ENCODE results near the gene PRDM1.

The PRDM1 gene

DNA sequence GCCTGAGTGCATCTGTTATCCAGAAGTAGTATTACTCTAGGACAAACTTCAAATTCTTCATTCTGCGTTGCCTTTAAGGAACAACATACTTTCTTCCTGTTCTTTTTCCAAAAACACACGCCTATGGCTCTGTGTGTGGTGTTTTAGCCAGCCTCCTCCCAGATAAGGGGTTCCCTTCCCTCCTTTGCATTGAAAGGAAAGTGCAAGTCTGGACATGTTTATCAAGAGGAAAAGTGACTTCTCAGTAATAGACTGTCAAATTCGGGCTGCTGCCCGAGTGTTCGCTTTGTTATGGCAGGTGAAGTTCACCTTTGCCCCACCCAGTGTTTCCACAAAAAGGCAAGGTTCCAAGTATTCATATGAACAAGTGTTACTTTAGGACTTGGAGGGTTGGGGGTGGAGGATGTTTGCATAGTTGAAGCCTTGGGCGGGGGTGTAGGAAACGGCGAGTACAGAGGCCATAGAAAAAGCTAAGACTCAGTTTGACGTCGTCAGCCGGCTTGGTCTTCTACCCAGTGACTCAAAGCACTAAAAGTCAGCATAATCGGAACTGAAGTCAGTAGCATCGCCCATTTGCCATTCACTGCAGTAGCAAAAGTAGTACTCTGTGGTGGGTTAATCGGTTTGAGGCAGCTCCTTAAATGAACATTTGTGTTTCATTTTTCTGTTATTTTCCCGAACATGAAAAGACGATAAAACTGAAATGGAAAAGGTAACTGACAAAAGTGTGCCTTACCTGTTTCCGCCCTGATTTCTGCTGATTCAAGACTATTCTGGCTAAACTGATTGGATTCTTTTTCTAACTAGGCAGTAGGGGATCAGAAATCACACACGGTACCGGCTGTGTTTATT, 12.5 kb downstream of the PRDM1 start:
- DNase-seq = peak; percentile 80

DNA sequence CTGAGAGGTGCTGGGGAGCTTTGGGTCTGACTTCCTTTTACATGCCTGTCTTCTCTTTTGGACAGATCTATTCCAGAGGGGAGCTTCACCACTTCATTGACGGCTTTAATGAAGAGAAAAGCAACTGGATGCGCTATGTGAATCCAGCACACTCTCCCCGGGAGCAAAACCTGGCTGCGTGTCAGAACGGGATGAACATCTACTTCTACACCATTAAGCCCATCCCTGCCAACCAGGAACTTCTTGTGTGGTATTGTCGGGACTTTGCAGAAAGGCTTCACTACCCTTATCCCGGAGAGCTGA, 13.1 kb downstream of the PRDM1 start:
- DNase-seq = no peak

DNA sequence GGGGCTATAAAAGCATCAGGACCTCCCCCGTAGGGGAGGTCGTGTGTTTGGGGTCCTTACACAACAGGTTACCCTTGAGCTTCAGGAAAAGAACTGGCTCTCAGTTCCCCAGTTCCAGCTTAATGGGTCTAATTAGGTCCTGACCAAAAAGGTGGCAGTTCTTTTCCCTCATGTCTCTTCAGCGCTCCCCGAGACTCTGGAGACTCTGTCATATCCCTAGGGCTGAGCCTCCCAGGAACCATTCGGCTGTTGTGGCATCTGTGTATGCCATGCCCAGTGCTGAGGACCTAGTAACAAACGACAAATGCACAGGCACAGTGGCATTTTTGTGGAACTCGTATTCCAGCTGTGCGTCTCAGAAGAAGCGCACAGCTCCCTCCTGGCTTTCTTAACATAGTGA, 14.6 kb downstream of the PRDM1 start:
- no peak for DNase-seq

DNA sequence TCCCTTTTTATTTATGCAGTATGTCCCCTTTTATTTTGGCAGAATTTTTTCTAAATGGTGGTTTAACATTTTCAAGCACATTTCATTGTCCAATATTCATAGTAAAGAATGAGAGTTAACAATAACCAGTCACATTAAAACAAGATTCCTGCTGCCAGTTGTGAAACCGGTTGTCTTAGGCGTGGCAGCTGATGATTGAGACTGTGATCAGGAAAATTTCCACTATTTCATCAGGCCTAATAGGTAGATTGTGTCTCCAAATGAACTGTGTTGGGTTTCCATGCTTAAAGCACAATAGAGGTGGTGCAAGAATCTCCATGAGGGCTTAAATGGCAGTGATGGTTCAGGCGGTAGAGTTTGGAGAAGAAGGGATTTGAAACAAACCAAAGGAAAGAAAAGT, 15.3 kb downstream of the PRDM1 start:
- DNase-seq = no peak

DNA sequence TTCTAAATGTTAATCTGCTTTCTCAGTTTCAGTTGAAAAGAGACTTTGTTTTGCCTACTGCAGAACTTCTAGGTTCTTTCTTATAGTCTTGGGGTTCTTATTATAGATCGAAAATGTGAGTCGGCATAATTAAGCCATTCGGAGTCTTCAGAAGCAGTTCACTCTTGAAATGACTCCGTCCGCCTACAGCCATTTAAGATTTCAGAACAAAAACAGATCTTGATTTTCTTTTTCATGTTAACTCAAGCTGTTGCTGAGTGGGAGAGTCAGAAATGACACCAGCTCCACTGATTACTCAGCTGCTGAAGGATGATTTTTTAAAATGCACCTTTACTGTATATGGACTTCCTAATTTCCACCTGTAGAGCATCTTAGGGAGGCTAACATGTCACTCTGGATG, 15.9 kb downstream of the PRDM1 start:
- DNase-seq = no peak

DNA sequence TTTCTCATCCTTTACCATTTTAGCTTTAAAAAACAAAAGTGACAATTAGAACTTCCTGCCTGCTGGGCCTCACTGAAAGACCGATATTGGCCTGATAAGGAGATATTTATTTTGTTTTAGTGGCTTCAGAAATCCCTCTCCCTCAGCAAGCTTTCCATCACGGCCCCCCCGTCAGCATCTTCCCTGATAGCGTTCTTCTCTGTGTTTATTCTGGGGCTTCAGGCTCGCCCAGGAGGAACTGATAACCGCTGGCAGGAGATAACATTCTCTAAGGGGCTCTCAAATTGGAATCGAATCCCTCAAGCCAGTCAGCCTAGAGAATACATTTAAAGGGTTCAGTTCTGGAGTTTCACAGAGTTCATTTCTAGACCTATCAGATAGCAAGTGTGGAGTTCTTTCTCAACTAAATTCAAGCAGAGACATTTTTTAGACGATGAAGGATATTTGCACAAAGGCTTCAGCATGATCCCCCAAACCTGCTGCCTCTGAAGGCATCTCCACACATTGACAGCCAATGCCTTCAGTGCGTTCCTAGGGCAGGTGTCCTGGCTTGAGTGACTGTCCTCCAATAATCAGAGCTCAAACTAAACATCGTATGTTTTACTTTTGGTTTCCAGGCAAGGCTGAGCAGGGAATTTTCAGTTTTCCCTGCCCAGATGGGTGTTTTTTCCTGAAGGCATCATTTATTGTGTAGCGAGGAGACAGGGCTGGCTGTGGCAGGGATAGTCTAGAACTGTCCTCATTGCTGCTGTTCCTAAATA, 17.0 kb downstream of the PRDM1 start:
- peak; percentile 52 for DNase-seq

DNA sequence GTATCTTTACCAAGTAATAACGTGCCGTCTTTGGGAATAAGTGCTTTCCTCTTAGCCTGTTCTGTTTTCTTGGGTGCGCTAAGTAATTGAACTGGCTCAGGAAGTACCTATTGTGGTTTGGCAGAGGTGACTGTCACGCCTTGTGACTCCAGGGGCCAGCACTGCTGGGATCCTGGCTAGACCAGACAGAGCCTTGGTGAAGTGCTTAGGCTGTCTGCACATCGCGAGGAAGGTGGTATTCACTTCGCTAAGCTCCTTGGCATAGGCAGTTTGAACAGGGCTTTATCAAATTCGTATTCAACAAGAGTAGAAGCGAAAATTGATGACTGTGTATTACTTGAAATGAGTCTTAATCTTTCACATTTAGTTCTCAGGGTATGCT, 17.6 kb downstream of the PRDM1 start:
- peak; percentile 52 for DNase-seq

DNA sequence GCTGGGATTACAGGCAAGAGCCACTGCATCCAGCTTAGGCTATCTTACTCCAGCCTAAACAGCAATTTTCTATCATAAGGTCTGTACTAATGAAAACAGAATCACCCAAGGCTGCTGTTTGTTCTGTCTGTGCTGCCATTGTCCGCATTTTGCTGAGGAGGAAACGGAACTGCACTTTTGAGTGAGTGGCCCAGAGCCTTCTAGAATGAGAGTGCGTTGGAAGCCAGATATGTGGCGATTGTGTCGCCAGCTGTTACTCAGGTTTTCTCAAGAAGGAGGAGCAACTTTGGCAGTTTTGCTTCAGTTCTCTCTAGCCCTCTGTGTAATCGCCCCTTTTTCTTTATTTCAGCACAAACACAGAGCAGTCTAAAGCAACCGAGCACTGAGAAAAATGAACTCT, 18.3 kb downstream of the PRDM1 start:
- DNase-seq = no peak

DNA sequence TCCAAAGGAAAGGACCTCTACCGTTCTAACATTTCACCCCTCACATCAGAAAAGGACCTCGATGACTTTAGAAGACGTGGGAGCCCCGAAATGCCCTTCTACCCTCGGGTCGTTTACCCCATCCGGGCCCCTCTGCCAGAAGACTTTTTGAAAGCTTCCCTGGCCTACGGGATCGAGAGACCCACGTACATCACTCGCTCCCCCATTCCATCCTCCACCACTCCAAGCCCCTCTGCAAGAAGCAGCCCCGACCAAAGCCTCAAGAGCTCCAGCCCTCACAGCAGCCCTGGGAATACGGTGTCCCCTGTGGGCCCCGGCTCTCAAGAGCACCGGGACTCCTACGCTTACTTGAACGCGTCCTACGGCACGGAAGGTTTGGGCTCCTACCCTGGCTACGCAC, 18.8 kb downstream of the PRDM1 start:
- no peak for DNase-seq

DNA sequence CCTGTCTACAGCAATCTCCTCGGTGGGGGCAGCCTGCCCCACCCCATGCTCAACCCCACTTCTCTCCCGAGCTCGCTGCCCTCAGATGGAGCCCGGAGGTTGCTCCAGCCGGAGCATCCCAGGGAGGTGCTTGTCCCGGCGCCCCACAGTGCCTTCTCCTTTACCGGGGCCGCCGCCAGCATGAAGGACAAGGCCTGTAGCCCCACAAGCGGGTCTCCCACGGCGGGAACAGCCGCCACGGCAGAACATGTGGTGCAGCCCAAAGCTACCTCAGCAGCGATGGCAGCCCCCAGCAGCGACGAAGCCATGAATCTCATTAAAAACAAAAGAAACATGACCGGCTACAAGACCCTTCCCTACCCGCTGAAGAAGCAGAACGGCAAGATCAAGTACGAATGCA, 19.4 kb downstream of the PRDM1 start:
- no peak for DNase-seq

DNA sequence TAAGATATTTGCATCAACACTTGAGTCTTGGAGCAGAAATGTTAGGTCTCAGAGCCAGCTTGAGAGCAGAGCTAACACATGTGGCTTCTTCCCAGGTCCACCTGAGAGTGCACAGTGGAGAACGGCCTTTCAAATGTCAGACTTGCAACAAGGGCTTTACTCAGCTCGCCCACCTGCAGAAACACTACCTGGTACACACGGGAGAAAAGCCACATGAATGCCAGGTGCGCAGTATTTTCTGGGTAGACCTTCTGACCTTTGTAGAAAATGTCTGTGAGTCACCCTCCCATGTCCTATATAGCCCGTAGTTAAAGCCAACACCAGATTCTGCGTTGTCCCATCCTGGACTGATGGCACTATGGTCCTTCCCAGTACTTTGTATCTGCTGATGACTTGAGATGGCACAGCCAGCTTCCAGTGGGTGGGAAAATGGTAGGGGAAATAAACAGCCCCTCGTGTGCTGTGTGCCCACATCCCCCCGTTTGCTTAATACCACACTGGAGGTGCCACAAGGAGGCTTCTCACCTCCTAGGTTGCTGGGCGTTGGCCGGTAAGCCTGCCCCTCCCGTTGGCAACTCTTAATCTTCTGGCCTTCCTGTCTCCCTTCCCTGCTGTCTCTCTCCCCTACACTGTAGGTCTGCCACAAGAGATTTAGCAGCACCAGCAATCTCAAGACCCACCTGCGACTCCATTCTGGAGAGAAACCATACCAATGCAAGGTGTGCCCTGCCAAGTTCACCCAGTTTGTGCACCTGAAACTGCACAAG, 20.3 kb downstream of the PRDM1 start:
- DNase-seq = no peak

DNA sequence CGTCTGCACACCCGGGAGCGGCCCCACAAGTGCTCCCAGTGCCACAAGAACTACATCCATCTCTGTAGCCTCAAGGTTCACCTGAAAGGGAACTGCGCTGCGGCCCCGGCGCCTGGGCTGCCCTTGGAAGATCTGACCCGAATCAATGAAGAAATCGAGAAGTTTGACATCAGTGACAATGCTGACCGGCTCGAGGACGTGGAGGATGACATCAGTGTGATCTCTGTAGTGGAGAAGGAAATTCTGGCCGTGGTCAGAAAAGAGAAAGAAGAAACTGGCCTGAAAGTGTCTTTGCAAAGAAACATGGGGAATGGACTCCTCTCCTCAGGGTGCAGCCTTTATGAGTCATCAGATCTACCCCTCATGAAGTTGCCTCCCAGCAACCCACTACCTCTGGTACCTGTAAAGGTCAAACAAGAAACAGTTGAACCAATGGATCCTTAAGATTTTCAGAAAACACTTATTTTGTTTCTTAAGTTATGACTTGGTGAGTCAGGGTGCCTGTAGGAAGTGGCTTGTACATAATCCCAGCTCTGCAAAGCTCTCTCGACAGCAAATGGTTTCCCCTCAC, 21.0 kb downstream of the PRDM1 start:
- no peak for DNase-seq

DNA sequence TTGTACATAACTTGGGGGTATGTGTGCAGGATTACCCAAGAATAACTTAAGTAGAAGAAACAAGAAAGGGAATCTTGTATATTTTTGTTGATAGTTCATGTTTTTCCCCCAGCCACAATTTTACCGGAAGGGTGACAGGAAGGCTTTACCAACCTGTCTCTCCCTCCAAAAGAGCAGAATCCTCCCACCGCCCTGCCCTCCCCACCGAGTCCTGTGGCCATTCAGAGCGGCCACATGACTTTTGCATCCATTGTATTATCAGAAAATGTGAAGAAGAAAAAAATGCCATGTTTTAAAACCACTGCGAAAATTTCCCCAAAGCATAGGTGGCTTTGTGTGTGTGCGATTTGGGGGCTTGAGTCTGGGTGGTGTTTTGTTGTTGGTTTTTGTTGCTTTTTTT, 22.0 kb downstream of the PRDM1 start:
- no peak for DNase-seq

DNA sequence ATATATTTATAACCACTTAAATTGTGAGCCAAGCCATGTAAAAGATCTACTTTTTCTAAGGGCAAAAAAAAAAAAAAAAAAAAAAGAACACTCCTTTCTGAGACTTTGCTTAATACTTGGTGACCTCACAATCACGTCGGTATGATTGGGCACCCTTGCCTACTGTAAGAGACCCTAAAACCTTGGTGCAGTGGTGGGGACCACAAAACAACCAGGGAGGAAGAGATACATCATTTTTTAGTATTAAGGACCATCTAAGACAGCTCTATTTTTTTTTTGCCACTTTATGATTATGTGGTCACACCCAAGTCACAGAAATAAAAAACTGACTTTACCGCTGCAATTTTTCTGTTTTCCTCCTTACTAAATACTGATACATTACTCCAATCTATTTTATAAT, 22.9 kb downstream of the PRDM1 start:
- DNase-seq = no peak

DNA sequence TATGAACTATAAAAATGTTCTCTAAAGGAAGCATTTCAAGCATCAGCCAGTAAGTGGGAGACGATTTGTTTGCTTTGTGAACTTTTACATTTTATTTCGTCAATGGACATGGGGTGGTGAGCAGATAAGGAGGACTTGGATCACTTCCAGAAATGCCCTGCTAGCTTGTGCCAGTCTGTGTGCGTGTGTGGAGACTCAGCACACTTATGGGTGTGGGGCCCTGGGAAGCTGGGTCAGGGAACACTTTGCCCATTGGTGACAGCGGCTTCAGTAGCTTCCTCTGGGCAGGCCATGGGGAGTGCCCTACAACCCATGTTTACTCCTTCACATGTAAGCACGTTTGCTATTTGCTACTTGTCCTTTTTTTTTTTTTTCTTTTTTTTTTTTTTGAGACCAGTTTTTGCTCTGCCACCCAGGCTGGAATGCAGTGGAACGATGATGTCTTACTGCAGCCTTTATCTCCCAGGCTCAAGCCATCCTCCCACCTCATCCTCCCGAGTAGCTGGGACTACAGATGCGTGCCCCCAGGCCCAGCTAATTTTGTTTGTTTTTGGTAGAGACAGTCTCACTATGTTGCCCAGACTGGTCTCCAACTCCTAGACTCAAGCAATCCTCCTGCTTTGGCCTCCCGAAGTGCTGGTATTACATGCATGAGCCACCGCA, 24.2 kb downstream of the PRDM1 start:
- peak; percentile 44 for DNase-seq

DNA sequence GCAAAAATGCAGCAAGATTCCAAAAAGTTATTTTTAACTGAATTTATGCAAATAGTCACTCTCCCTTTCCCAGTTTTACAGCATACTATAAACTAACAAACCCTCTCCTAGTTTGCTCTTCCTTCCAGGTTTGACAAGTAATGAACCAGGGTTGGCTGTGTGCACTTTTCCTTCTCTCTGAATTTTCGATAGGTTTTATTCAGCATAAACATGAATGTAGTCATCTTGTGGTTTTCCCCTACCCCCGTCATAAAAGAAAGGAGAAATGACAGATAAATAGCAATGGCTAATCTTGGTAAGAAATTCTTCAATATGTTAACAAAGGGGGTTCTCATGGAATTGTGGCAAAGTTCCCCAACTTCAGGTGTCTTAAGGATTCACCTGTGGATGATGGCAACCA, 26.3 kb downstream of the PRDM1 start:
- DNase-seq = peak; percentile 48

DNA sequence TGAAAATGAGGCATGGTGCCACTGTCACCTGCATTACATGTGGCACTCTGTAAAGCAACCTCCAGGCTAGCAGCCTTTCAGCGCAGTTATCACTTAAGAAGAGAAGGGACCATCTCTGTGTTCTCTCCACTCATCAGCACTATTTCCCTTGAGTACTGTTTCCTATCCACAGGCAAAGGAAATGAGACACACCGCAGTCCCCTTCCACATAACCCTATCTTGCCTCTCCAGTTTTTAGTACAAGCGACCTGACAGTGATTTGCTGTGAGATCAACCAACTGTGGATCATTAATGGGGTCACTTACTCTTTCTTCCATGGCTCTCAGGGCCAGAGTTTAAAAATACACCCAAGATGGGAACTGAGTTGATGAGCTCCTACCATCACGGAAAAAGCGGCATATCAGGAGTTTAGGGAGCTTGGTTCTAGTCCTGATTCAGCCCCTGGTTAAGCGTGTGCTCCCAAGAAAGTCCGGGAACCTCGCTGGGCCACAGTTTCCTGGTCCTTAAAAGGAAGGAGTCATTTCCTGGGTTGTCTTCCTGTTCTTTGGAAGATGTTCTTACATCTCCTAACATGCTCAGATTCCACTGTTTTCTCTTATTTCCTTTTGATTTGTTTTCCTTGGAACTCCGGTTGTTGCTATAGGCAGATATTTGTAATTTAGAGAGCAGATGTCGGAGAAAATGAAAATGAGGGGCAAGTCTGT, 27.3 kb downstream of the PRDM1 start:
- DNase-seq = no peak

DNA sequence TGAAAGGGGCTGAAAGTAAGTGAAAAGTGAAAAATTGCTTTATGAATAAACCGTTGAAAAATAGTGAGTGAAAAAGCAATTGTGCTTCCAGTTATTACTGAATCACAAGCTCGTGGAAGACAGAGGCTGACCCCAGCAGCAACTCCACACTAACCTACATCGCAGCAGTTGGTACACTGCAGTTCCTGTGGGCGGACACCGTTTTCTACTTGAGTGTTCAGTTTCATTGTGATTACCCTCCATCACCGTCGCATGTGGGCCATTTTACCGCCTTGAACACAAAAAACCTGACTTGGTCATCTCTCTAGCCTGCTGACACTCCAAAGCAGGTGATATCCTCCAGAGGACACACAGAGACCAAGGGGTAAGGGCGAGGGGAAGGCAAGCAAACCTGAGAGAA, 28.4 kb downstream of the PRDM1 start:
- DNase-seq = no peak

DNA sequence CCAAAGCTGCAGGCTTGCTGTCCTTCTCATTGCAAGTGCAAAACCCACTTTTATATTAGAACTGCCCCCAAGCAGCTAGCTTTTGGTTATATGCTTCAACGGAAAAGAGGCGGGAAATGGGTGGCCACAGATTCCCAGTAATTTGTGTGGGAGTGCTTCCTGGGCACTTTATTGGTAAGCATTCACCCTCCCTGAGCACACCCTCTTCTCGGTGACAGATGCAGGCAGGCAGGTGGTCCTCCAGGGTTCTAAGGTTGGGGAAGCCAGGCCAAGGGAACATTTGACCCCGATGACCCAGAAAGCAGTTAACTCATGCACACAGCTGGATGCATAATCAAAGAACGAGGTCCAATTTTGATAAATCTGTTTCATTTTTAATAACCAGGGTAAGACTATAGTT, 29.1 kb downstream of the PRDM1 start:
- no peak for DNase-seq

DNA sequence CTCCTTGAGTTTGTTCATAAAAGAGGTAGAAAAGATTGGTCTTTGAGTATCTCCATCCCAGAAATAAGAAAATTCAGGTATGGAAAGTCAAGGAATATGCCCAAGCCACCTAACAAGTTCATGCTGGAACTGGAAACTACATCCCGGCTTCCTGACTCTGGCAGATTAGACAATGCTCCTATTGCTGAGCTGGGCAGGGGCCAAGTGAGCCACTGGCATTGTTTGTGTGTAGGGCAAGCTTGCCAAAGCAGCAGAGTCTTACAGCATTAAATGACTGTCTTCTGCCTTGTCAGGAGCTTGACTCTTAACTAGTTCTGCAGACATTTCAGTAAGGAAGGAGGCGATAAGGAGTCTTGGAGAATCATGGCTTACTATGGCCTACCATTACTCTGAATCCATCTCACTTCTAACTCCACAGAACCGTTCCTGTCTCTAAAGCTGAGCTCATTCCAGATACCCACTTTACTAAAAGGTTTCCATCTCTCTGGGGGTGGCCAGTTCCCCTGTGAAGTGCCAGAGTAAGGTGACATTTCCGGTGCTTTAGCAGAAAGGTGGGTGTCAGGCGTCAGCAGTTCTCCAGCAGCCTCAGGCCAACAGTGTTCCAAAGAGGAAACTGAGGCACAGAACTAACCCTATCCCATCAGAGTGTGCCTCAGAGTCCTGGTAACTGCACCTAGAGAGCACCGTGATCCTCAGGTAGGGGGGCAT, 30.1 kb downstream of the PRDM1 start:
- no peak for DNase-seq

DNA sequence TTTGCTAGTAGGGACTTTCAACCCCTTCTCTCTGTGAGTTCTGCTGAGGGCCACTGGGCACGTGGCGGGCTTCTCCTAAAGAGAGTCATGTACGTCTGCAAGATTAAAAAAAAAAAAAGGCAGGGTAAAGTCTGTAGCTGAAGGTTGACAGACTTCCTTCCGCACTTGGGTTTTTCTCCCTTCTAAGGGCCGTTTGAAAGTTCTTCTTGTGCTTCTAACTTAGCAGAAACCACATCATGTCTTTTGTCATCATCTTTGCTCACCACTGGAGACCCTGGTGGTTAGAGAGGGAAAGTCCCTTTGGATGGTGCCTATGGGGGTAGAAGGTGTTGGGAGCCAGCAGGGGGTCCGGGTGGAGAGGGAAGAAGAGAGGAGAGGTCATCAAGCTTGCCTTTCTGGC, 31.4 kb downstream of the PRDM1 start:
- DNase-seq = no peak

Data from OCI-M1 (cell line).